H1 (cell line): ENCODE measurements around the gene PABPN1. TPM values are rescaled to one million over a fixed set of nuclear protein-coding genes. Genes with fewer than 3 reads are reported as not detected.
A peak's percentile ranks its signal among the peaks of the same experiment; 100 is the strongest.

ENCODE experiments used
- KDM4A ChIP-seq: IDR thresholded peaks from one replicate; pipeline ENCODE4 v1.7.1; 2012; ENCODE audit warnings: low read depth, mild to moderate bottlenecking, moderate library complexity, low read length, inconsistent platforms; ENCODE audit not compliant: severe bottlenecking
- RFX5 ChIP-seq: IDR thresholded peaks from 2 replicates; pipeline ENCODE4 v1.6.1; 2011; ENCODE audit warnings: low read depth, low read length, improper control_type of control experiment, borderline replicate concordance
- TBP ChIP-seq: IDR thresholded peaks from 2 replicates; pipeline ENCODE4 v1.6.1; 2011; ENCODE audit warnings: low read depth, low read length, improper control_type of control experiment
- USF2 ChIP-seq: IDR thresholded peaks from 2 replicates; pipeline ENCODE4 v1.6.1; 2011; ENCODE audit warnings: low read length, improper control_type of control experiment
- polyA plus RNA-seq, 7 experiments: library from polyadenylated mRNA; depleted of rRNA in 3 of 7; stranded (reverse) in 5 of 7; unstranded in 2 of 7; fragments of >200 nt in 5 of 7; fragments of 200-250 nt in 2 of 7; gene quantifications; 1 replicate in 5 of 7; 2 replicates in 1 of 7; 4 replicates in 1 of 7; pipeline versions ENCODE4 v1.2.1 to v1.2.3, GENCODE V29; 2011 to 2013; ENCODE audit warnings: missing spikeins in 2 of 7, mixed read lengths in 2 of 7
- total RNA-seq: library from RNA; stranded (reverse); fragmentation: NEBNext Ultra II Directional; extraction: Animal tissue kit (Norgen Biotek cat#: 25700); gene quantifications from 2 replicates; pipeline ENCODE4 v1.2.1, GENCODE V29; 2021

PABPN1 gene
- total and polyA plus RNA-seq, 2 of the 8 experiments (the other 6 are each of a cell fraction or from before 2014, with no cell fraction given) = 300 to 331 TPM

- TF ChIP-seq RFX5 = no peak
- peak; percentile 17 for TF ChIP-seq KDM4A
- peak; percentile 68 for TF ChIP-seq TBP
- no peak for TF ChIP-seq USF2
Observed at GRCh38 chr14:23352506-23353432, 31.5 kb downstream of the PABPN1 start, which contains the start of gene SLC22A17 (continued).
